ENCODE results near the gene CDRT4. TPM values are rescaled to one million over a fixed set of nuclear protein-coding genes. Genes with fewer than 3 reads are reported as not detected.
A peak's percentile ranks its signal among the peaks of the same experiment; 100 is the strongest.

CDRT4 gene
- total RNA-seq, 2 donors from 2014 or later = 5.0 to 8.3 TPM

GRCh38 chr17:15424521-15424920 lies 42.9 kb downstream of the CDRT4 start:
- DNase-seq (no peak), ATAC-seq (no peak)
- peaks cover 19% of the 10 kb centered on the region for H3K27me3 Mint-ChIP-seq
- H3K9me3 ChIP-seq (ENCODE audit: control insufficient read depth, low read length, poor library complexity, severe bottlenecking) = no peaks in the 10 kb centered on the region
- H3K27ac Mint-ChIP-seq = no peak overlapping the region
- H3K4me1 Mint-ChIP-seq = peaks cover 2% of the 10 kb centered on the region
- H3K36me3 Mint-ChIP-seq (ENCODE audit: low read depth) = peaks cover 2% of the 10 kb centered on the region
- no peak overlapping the region for H3K4me3 Mint-ChIP-seq

GRCh38 chr17:15422392-15422965 lies 44.9 kb downstream of the CDRT4 start:
- DNase-seq (no peak), ATAC-seq (no peak)
- peaks cover 2% of the 10 kb centered on the region for H3K4me1 Mint-ChIP-seq
- H3K27me3 Mint-ChIP-seq = peaks cover 25% of the 10 kb centered on the region
- no peaks in the 10 kb centered on the region for H3K9me3 ChIP-seq (ENCODE audit: control insufficient read depth, low read length, poor library complexity, severe bottlenecking)
- peaks cover 2% of the 10 kb centered on the region for H3K36me3 Mint-ChIP-seq (ENCODE audit: low read depth)
- no peak overlapping the region for H3K4me3 Mint-ChIP-seq
- H3K27ac Mint-ChIP-seq = no peak overlapping the region

GRCh38 chr17:15418781-15419180 lies 48.6 kb downstream of the CDRT4 start:
- H3K27ac Mint-ChIP-seq = no peak overlapping the region
- peaks cover 2% of the 10 kb centered on the region for H3K4me1 Mint-ChIP-seq
- DNase-seq = no peak
- ATAC-seq = no peak
- H3K4me3 Mint-ChIP-seq = no peak overlapping the region
- no peaks in the 10 kb centered on the region for H3K9me3 ChIP-seq (ENCODE audit: control insufficient read depth, low read length, poor library complexity, severe bottlenecking)
- peaks cover 25% of the 10 kb centered on the region for H3K27me3 Mint-ChIP-seq
- H3K36me3 Mint-ChIP-seq (ENCODE audit: low read depth) = peaks cover 2% of the 10 kb centered on the region

GRCh38 chr17:15414532-15415306 lies 52.7 kb downstream of the CDRT4 start:
- peaks cover 4% of the 10 kb centered on the region for H3K4me1 Mint-ChIP-seq
- H3K27ac Mint-ChIP-seq = no peak overlapping the region
- DNase-seq (no peak), ATAC-seq (no peak)
- no peak overlapping the region for H3K4me3 Mint-ChIP-seq
- peaks cover 6% of the 10 kb centered on the region for H3K27me3 Mint-ChIP-seq
- no peaks in the 10 kb centered on the region for H3K9me3 ChIP-seq (ENCODE audit: control insufficient read depth, low read length, poor library complexity, severe bottlenecking)
- no peaks in the 10 kb centered on the region for H3K36me3 Mint-ChIP-seq (ENCODE audit: low read depth)

- H3K9me3 ChIP-seq (ENCODE audit: control insufficient read depth, low read length, poor library complexity, severe bottlenecking) = no peaks in the 10 kb centered on the region
These were observed 54.2 kb downstream of the CDRT4 start for GRCh38 chr17:15413101-15413771.

GRCh38 chr17:15412606-15413005 lies 54.8 kb downstream of the CDRT4 start:
- peaks cover 4% of the 10 kb centered on the region for H3K4me1 Mint-ChIP-seq
- no peaks in the 10 kb centered on the region for H3K9me3 ChIP-seq (ENCODE audit: control insufficient read depth, low read length, poor library complexity, severe bottlenecking)
- H3K27ac Mint-ChIP-seq = no peak overlapping the region
- no peaks in the 10 kb centered on the region for H3K27me3 Mint-ChIP-seq
- H3K4me3 Mint-ChIP-seq = no peak overlapping the region
- no peak for DNase-seq
- no peak for ATAC-seq
- H3K36me3 Mint-ChIP-seq (ENCODE audit: low read depth) = no peaks in the 10 kb centered on the region

More at GRCh38 chr17:15413101-15413771, 54.2 kb downstream of the CDRT4 start:
- ATAC-seq (no peak), DNase-seq (no peak)
- Mint-ChIP-seq H3K4me3 (no peak overlapping the region), H3K4me1 (peaks cover 4% of the 10 kb centered on the region), H3K36me3 (ENCODE audit: low read depth) (no peaks in the 10 kb centered on the region), H3K27ac (no peak overlapping the region), H3K27me3 (no peaks in the 10 kb centered on the region)

GRCh38 chr17:15411384-15412198 lies 55.8 kb downstream of the CDRT4 start:
- no peaks in the 10 kb centered on the region for H3K9me3 ChIP-seq (ENCODE audit: control insufficient read depth, low read length, poor library complexity, severe bottlenecking)
- Mint-ChIP-seq H3K36me3 (ENCODE audit: low read depth) (no peaks in the 10 kb centered on the region), H3K4me3 (no peak overlapping the region), H3K27ac (peak overlapping the region; percentile 70), H3K27me3 (no peaks in the 10 kb centered on the region), H3K4me1 (peaks cover 4% of the 10 kb centered on the region)
- ATAC-seq (no peak), DNase-seq (no peak)

- no peaks in the 10 kb centered on the region for H3K27me3 Mint-ChIP-seq
- H3K4me1 Mint-ChIP-seq = peaks cover 4% of the 10 kb centered on the region
- ATAC-seq = no peak
- H3K4me3 Mint-ChIP-seq = no peak overlapping the region
- no peaks in the 10 kb centered on the region for H3K36me3 Mint-ChIP-seq (ENCODE audit: low read depth)
- H3K9me3 ChIP-seq (ENCODE audit: control insufficient read depth, low read length, poor library complexity, severe bottlenecking) = no peaks in the 10 kb centered on the region
- no peak for DNase-seq
- H3K27ac Mint-ChIP-seq = no peak overlapping the region
These were observed 57.6 kb downstream of the CDRT4 start for GRCh38 chr17:15409721-15410250.

- Mint-ChIP-seq H3K4me1 (peaks cover 4% of the 10 kb centered on the region), H3K27ac (no peak overlapping the region), H3K27me3 (peaks cover 8% of the 10 kb centered on the region), H3K36me3 (ENCODE audit: low read depth) (no peaks in the 10 kb centered on the region), H3K4me3 (no peak overlapping the region)
- H3K9me3 ChIP-seq (ENCODE audit: control insufficient read depth, low read length, poor library complexity, severe bottlenecking) = no peaks in the 10 kb centered on the region
- ATAC-seq (no peak), DNase-seq (no peak)
These were observed 58.6 kb downstream of the CDRT4 start for GRCh38 chr17:15408803-15409202.

- H3K27me3 Mint-ChIP-seq = peaks cover 24% of the 10 kb centered on the region
- peaks cover 4% of the 10 kb centered on the region for H3K4me1 Mint-ChIP-seq
- no peak overlapping the region for H3K4me3 Mint-ChIP-seq
- ATAC-seq (no peak), DNase-seq (no peak)
- H3K27ac Mint-ChIP-seq = no peak overlapping the region
- H3K9me3 ChIP-seq (ENCODE audit: control insufficient read depth, low read length, poor library complexity, severe bottlenecking) = no peaks in the 10 kb centered on the region
- H3K36me3 Mint-ChIP-seq (ENCODE audit: low read depth) = no peaks in the 10 kb centered on the region
These were observed 61.3 kb downstream of the CDRT4 start for GRCh38 chr17:15406081-15406480.

GRCh38 chr17:15405058-15405415 lies 62.4 kb downstream of the CDRT4 start:
- H3K4me3 Mint-ChIP-seq = no peak overlapping the region
- ATAC-seq (no peak), DNase-seq (no peak)

GRCh38 chr17:15404106-15405057 lies 63.0 kb downstream of the CDRT4 start:
- H3K27ac Mint-ChIP-seq = no peak overlapping the region
- no peak for DNase-seq
- no peak overlapping the region for H3K4me3 Mint-ChIP-seq
- H3K4me1 Mint-ChIP-seq = peaks cover 4% of the 10 kb centered on the region
- no peaks in the 10 kb centered on the region for H3K9me3 ChIP-seq (ENCODE audit: control insufficient read depth, low read length, poor library complexity, severe bottlenecking)
- H3K27me3 Mint-ChIP-seq = peaks cover 26% of the 10 kb centered on the region
- no peaks in the 10 kb centered on the region for H3K36me3 Mint-ChIP-seq (ENCODE audit: low read depth)
- no peak for ATAC-seq

More at GRCh38 chr17:15405058-15405415, 62.4 kb downstream of the CDRT4 start:
- H3K9me3 ChIP-seq (ENCODE audit: control insufficient read depth, low read length, poor library complexity, severe bottlenecking) = no peaks in the 10 kb centered on the region
- Mint-ChIP-seq H3K4me1 (peaks cover 4% of the 10 kb centered on the region), H3K27me3 (peaks cover 24% of the 10 kb centered on the region), H3K36me3 (ENCODE audit: low read depth) (no peaks in the 10 kb centered on the region), H3K27ac (no peak overlapping the region)
